Measurements from ENCODE around the gene TMEM178B. TPM values are rescaled to one million over a fixed set of nuclear protein-coding genes. Genes with fewer than 3 reads are reported as not detected.

Gene TMEM178B
- polyA plus RNA-seq, 1 donor (not counting 4 experiments of a cell fraction or from before 2014, with no cell fraction given): not detected

DNA sequence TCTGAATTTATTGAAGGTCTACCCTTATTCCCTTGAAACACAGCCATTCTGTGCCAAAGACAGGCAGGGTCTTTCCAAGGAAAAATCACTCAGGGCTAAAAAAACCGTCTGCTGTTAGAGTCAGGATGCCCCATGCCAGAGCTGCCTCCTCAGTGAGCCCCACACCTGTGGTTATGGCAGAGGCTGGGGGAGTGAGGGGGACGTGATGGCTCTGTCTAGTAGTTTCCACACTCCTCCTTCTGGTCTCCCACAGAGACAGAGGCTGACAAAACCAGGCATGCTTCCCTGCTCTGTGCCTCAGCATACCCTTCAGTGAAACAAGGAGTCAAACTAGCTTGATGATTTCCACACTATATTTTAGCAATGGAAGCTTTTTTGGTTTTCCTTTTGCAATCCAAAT is 365.3 kb downstream of the TMEM178B start:
- no peak for TF ChIP-seq EZH2 (IDR thresholded peaks at IDR 0.05; ENCODE audit: low read length)
- TF ChIP-seq, protein P1, sequence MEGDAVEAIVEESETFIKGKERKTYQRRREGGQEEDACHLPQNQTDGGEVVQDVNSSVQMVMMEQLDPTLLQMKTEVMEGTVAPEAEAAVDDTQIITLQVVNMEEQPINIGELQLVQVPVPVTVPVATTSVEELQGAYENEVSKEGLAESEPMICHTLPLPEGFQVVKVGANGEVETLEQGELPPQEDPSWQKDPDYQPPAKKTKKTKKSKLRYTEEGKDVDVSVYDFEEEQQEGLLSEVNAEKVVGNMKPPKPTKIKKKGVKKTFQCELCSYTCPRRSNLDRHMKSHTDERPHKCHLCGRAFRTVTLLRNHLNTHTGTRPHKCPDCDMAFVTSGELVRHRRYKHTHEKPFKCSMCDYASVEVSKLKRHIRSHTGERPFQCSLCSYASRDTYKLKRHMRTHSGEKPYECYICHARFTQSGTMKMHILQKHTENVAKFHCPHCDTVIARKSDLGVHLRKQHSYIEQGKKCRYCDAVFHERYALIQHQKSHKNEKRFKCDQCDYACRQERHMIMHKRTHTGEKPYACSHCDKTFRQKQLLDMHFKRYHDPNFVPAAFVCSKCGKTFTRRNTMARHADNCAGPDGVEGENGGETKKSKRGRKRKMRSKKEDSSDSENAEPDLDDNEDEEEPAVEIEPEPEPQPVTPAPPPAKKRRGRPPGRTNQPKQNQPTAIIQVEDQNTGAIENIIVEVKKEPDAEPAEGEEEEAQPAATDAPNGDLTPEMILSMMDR (optimal IDR thresholded peaks at IDR 0.05 in 1 of 3, IDR thresholded peaks at IDR 0.05 in 1 of 3, conservative IDR thresholded peaks at IDR 0.05 in 1 of 3; ENCODE audit: extremely low read depth in 1 of 3, insufficient read depth in 2 of 3, low read length in 3 of 3): no peak
- no peaks in the 10 kb centered on the region for H3K36me3 ChIP-seq (ENCODE audit: control insufficient read depth in 2 of 2, extremely low read depth in 1 of 2, insufficient read depth in 2 of 2, low read length in 2 of 2)
- no peaks in the 10 kb centered on the region for H3K79me2 ChIP-seq (ENCODE audit: control insufficient read depth, insufficient read depth, low read length)
- no peaks in the 10 kb centered on the region for H3K27me3 ChIP-seq (ENCODE audit: control insufficient read depth, extremely low read depth, insufficient read depth, low read length)
- H3K4me3 ChIP-seq (ENCODE audit: control insufficient read depth in 2 of 3, extremely low read depth in 1 of 3, insufficient read depth in 2 of 3, low read depth in 1 of 3, low read length in 3 of 3): no peak overlapping the region
- no peak overlapping the region for H3K4me2 ChIP-seq (ENCODE audit: control insufficient read depth, extremely low read depth, insufficient read depth, low read depth, low read length)
- H3K9ac ChIP-seq (ENCODE audit: control insufficient read depth, extremely low read depth, insufficient read depth, low read length): no peak overlapping the region
- dilution Hi-C loops (cut with MboI; ENCODE audit: extremely low pct_ligation_motif_present, low sequenced_read_pairs): no loop called here
- H2AFZ ChIP-seq (ENCODE audit: control insufficient read depth, low read length): no peak overlapping the region
- H3K4me1 ChIP-seq (ENCODE audit: control insufficient read depth, extremely low read depth, insufficient read depth, low read length): peaks cover 5% of the 10 kb centered on the region
- DNase-seq (ENCODE audit: low read depth, low spot score) (no peak), FAIRE-seq (no peak)
- H3K9me1 ChIP-seq (ENCODE audit: control insufficient read depth, extremely low read depth, insufficient read depth, low read length): no peaks in the 10 kb centered on the region
- no peak overlapping the region for H3K27ac ChIP-seq (ENCODE audit: control insufficient read depth, insufficient read depth, low read length)
- no peaks in the 10 kb centered on the region for H3K9me3 ChIP-seq (ENCODE audit: control insufficient read depth, low read depth, low read length)
- no peaks in the 10 kb centered on the region for H4K20me1 ChIP-seq (ENCODE audit: control insufficient read depth, extremely low read depth, insufficient read depth, low read length)

DNA sequence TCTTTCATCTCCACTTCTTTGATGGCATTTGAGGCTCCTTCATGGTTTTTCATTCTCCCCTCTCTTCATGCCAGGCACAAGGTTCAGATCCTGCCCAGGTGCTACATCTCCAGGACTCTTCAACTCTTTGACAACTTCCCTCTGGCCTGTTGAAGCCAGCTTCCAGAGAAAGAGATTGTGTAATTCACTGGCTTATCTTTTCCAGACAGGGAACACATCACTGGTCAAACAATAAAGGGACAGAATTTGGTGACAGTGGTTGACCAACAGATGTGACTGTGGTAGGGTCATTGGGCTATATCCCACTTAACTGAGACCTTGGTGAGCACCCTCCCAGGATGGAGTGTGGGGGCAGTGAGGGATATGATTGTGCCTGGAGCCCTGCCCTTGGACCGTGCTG is 365.9 kb downstream of the TMEM178B start:
- DNase-seq (ENCODE audit: low read depth, low spot score): no peak
- Histone ChIP-seq H3K27ac (ENCODE audit: control insufficient read depth, insufficient read depth, low read length) (no peak overlapping the region), H3K4me1 (ENCODE audit: control insufficient read depth, extremely low read depth, insufficient read depth, low read length) (peaks cover 5% of the 10 kb centered on the region), H4K20me1 (ENCODE audit: control insufficient read depth, extremely low read depth, insufficient read depth, low read length) (no peaks in the 10 kb centered on the region), H3K79me2 (ENCODE audit: control insufficient read depth, insufficient read depth, low read length) (no peaks in the 10 kb centered on the region), H3K4me3 (ENCODE audit: control insufficient read depth in 2 of 3, extremely low read depth in 1 of 3, insufficient read depth in 2 of 3, low read depth in 1 of 3, low read length in 3 of 3) (no peak overlapping the region), H3K9ac (ENCODE audit: control insufficient read depth, extremely low read depth, insufficient read depth, low read length) (no peak overlapping the region), H3K9me3 (ENCODE audit: control insufficient read depth, low read depth, low read length) (no peaks in the 10 kb centered on the region), H3K36me3 (ENCODE audit: control insufficient read depth in 2 of 2, extremely low read depth in 1 of 2, insufficient read depth in 2 of 2, low read length in 2 of 2) (no peaks in the 10 kb centered on the region), H3K4me2 (ENCODE audit: control insufficient read depth, extremely low read depth, insufficient read depth, low read depth, low read length) (no peak overlapping the region), H3K9me1 (ENCODE audit: control insufficient read depth, extremely low read depth, insufficient read depth, low read length) (no peaks in the 10 kb centered on the region), H3K27me3 (ENCODE audit: control insufficient read depth, extremely low read depth, insufficient read depth, low read length) (no peaks in the 10 kb centered on the region), H2AFZ (ENCODE audit: control insufficient read depth, low read length) (no peak overlapping the region)
- no peak for FAIRE-seq
- TF ChIP-seq, protein P1 (optimal IDR thresholded peaks at IDR 0.05 in 1 of 3, IDR thresholded peaks at IDR 0.05 in 1 of 3, conservative IDR thresholded peaks at IDR 0.05 in 1 of 3; ENCODE audit: extremely low read depth in 1 of 3, insufficient read depth in 2 of 3, low read length in 3 of 3): no peak
- no peak for TF ChIP-seq EZH2 (IDR thresholded peaks at IDR 0.05; ENCODE audit: low read length)
- dilution Hi-C loops (cut with MboI; ENCODE audit: extremely low pct_ligation_motif_present, low sequenced_read_pairs): no loop called here
